ENCODE results near the gene MAP3K5. TPM values are rescaled to one million over a fixed set of nuclear protein-coding genes. Genes with fewer than 3 reads are reported as not detected.
"Not testable (repeated sequence)": the region's sequence is repeated elsewhere in the genome, so short reads cannot be mapped to it uniquely, and the experiment has no call there.

Gene MAP3K5
- polyA plus RNA-seq, 4 donors, result 5.4 to 7.3 (median 6.7) TPM

GRCh38 chr6:136586295-136586694 lies 206.0 kb downstream of the MAP3K5 start:
- no peak for DNase-seq (ENCODE audit: low read depth in 4 of 4, low spot score in 2 of 4)

- DNase-seq (ENCODE audit: low read depth in 4 of 4, low spot score in 2 of 4), result not testable (repeated sequence)
Observed at GRCh38 chr6:136585523-136585922, 206.8 kb downstream of the MAP3K5 start.

- DNase-seq (ENCODE audit: low read depth in 4 of 4, low spot score in 2 of 4), result not testable (repeated sequence)
Observed at GRCh38 chr6:136584290-136584689, 208.0 kb downstream of the MAP3K5 start.

GRCh38 chr6:136582711-136583471 lies 209.4 kb downstream of the MAP3K5 start:
- no peak for DNase-seq (ENCODE audit: low read depth in 4 of 4, low spot score in 2 of 4)

- no peak for DNase-seq (ENCODE audit: low read depth in 4 of 4, low spot score in 2 of 4)
Observed at GRCh38 chr6:136579800-136580199, 212.5 kb downstream of the MAP3K5 start.

- DNase-seq (ENCODE audit: low read depth in 4 of 4, low spot score in 2 of 4), result no peak
Observed at GRCh38 chr6:136576821-136577220, 215.5 kb downstream of the MAP3K5 start.

GRCh38 chr6:136571496-136571895 lies 220.8 kb downstream of the MAP3K5 start:
- no peak for DNase-seq (ENCODE audit: low read depth in 4 of 4, low spot score in 2 of 4)

GRCh38 chr6:136571065-136571464 lies 221.2 kb downstream of the MAP3K5 start:
- no peak for DNase-seq (ENCODE audit: low read depth in 4 of 4, low spot score in 2 of 4)

GRCh38 chr6:136568129-136568528 lies 224.1 kb downstream of the MAP3K5 start:
- no peak for DNase-seq (ENCODE audit: low read depth in 4 of 4, low spot score in 2 of 4)

GRCh38 chr6:136567688-136568087 lies 224.6 kb downstream of the MAP3K5 start:
- no peak for DNase-seq (ENCODE audit: low read depth in 4 of 4, low spot score in 2 of 4)

- DNase-seq (ENCODE audit: low read depth in 4 of 4, low spot score in 2 of 4), result no peak
Observed at GRCh38 chr6:136566851-136567250, 225.4 kb downstream of the MAP3K5 start.

GRCh38 chr6:136566007-136566487 lies 226.2 kb downstream of the MAP3K5 start:
- no peak for DNase-seq (ENCODE audit: low read depth in 4 of 4, low spot score in 2 of 4)

GRCh38 chr6:136564180-136564579 lies 228.1 kb downstream of the MAP3K5 start:
- DNase-seq (ENCODE audit: low read depth in 4 of 4, low spot score in 2 of 4), result no peak

GRCh38 chr6:136563386-136564152 lies 228.7 kb downstream of the MAP3K5 start:
- DNase-seq (ENCODE audit: low read depth in 4 of 4, low spot score in 2 of 4), result no peak

GRCh38 chr6:136562211-136562610 lies 230.1 kb downstream of the MAP3K5 start:
- no peak for DNase-seq (ENCODE audit: low read depth in 4 of 4, low spot score in 2 of 4)

- no peak for DNase-seq (ENCODE audit: low read depth in 4 of 4, low spot score in 2 of 4)
Observed at GRCh38 chr6:136553166-136553787, 239.0 kb downstream of the MAP3K5 start.

GRCh38 chr6:136552054-136552453 lies 240.2 kb downstream of the MAP3K5 start:
- no peak for DNase-seq (ENCODE audit: low read depth in 4 of 4, low spot score in 2 of 4)

GRCh38 chr6:136551103-136551502 lies 241.2 kb downstream of the MAP3K5 start:
- DNase-seq (ENCODE audit: low read depth in 4 of 4, low spot score in 2 of 4), result peak in 1 of 4 donors; percentile 24

- peak in 1 of 4 donors; percentile 56 for DNase-seq (ENCODE audit: low read depth in 4 of 4, low spot score in 2 of 4)
Observed at GRCh38 chr6:136550330-136551071, 241.8 kb downstream of the MAP3K5 start, which contains the start of gene MAP7. Gene MAP7, minus strand, starts transcription at chr6:136550422. Its CDS starts 14 bp downstream, at chr6:136550408.

- DNase-seq (ENCODE audit: low read depth in 4 of 4, low spot score in 2 of 4), result no peak
Observed at GRCh38 chr6:136550045-136550329, 242.3 kb downstream of the MAP3K5 start.
